HEK293 (cell line): ENCODE measurements around the gene UCHL1.

ENCODE experiments used
- CTCF ChIA-PET: fragments of 350-600 bp; formaldehyde crosslinking; extraction: SDS; loops from one replicate; lab custom pipeline; 2021; ENCODE audit warnings: antibody characterized with exemption; lab: Yijun Ruan, JAX
- POLR2A ChIA-PET: fragments of 300-600 bp; formaldehyde crosslinking; extraction: SDS; loops from one replicate; lab custom pipeline; 2020; ENCODE audit warnings: antibody characterized with exemption, inconsistent platforms; lab: Yijun Ruan, JAX
- H3K27ac ChIP-seq: fragments of 200-500 bp; sonication (Bioruptor generic); 2 replicates; pipeline ENCODE4 v1.5.1; 2014; ENCODE audit warnings: low read depth, low read length, control low read depth, inconsistent platforms; ENCODE audit errors: extremely low read depth
- H3K36me3 ChIP-seq, 2 experiments: fragments of 200-500 bp in 1 of 2; sonication (Bioruptor generic) in 1 of 2; 1 replicate in 1 of 2; 2 replicates in 1 of 2; pipeline ENCODE4 v1.5.1; 2014 to 2017; ENCODE audit warnings: inconsistent platforms in 2 of 2, low read length in 2 of 2; ENCODE audit not compliant: control insufficient read depth in 2 of 2, insufficient read depth in 1 of 2
- H3K4me1 ChIP-seq: fragments of 200-500 bp; sonication (Bioruptor generic); 2 replicates; pipeline ENCODE4 v1.5.1; 2014; ENCODE audit warnings: mild to moderate bottlenecking, low read length, inconsistent platforms; ENCODE audit not compliant: control insufficient read depth, insufficient read depth
- H3K4me3 ChIP-seq: 2 replicates; pipeline ENCODE4 v1.5.1; 2011; ENCODE audit warnings: low read depth, mild to moderate bottlenecking, control low read depth, low read length, moderate library complexity
- H3K9me3 ChIP-seq: fragments of 200-500 bp; sonication (Bioruptor generic); 2 replicates; pipeline ENCODE4 v1.5.1; 2014; ENCODE audit warnings: low read depth, low read length, inconsistent platforms; ENCODE audit not compliant: control insufficient read depth, insufficient read depth
- OVOL3 ChIP-seq: fragments of 450-650 bp; formaldehyde crosslinking; IDR thresholded peaks from 2 replicates; pipeline ENCODE4 v1.5.1; 2016; ENCODE audit warnings: missing biosample characterization, missing genetic modification characterization
- RBAK ChIP-seq: fragments of 450-650 bp; formaldehyde crosslinking; IDR thresholded peaks from 2 replicates; pipeline ENCODE4 v1.5.1; 2016; ENCODE audit warnings: missing biosample characterization, missing genetic modification characterization
- YY2 ChIP-seq: fragments of 450-650 bp; formaldehyde crosslinking; IDR thresholded peaks from 2 replicates; pipeline ENCODE4 v1.5.1; 2016; ENCODE audit warnings: missing biosample characterization, missing genetic modification characterization
- ZBTB26 ChIP-seq: fragments of 450-650 bp; formaldehyde crosslinking; optimal IDR thresholded peaks from 2 replicates; pipeline ENCODE3; 2016; ENCODE audit warnings: missing biosample characterization, mild to moderate bottlenecking, missing genetic modification characterization
- ZBTB8A ChIP-seq: fragments of 450-650 bp; formaldehyde crosslinking; IDR thresholded peaks from 2 replicates; pipeline ENCODE4 v1.5.1; 2016; ENCODE audit warnings: missing biosample characterization, missing genetic modification characterization
- ZNF148 ChIP-seq: fragments of 450-650 bp; formaldehyde crosslinking; IDR thresholded peaks from 2 replicates; pipeline ENCODE4 v1.5.0; 2017; ENCODE audit warnings: missing biosample characterization, missing genetic modification characterization, borderline replicate concordance
- ZNF416 ChIP-seq: fragments of 450-650 bp; formaldehyde crosslinking; IDR thresholded peaks from 2 replicates; pipeline ENCODE4 v1.5.1; 2016; ENCODE audit warnings: missing biosample characterization, missing genetic modification characterization
- ZNF624 ChIP-seq: fragments of 450-650 bp; formaldehyde crosslinking; IDR thresholded peaks from 2 replicates; pipeline ENCODE4 v1.5.1; 2017; ENCODE audit warnings: missing biosample characterization, missing genetic modification characterization
- ZNF670 ChIP-seq: fragments of 450-650 bp; formaldehyde crosslinking; IDR thresholded peaks from 2 replicates; pipeline ENCODE4 v1.5.1; 2016; ENCODE audit warnings: missing biosample characterization, missing genetic modification characterization, low read depth
- ZNF76 ChIP-seq: fragments of 450-650 bp; formaldehyde crosslinking; IDR thresholded peaks from 2 replicates; pipeline ENCODE4; 2016; ENCODE audit warnings: low read depth, missing biosample characterization, missing genetic modification characterization, borderline replicate concordance
- ZSCAN18 ChIP-seq: fragments of 450-650 bp; formaldehyde crosslinking; IDR thresholded peaks from 2 replicates; pipeline ENCODE4 v1.5.1; 2016; ENCODE audit warnings: missing biosample characterization, missing genetic modification characterization

UCHL1 gene

DNA sequence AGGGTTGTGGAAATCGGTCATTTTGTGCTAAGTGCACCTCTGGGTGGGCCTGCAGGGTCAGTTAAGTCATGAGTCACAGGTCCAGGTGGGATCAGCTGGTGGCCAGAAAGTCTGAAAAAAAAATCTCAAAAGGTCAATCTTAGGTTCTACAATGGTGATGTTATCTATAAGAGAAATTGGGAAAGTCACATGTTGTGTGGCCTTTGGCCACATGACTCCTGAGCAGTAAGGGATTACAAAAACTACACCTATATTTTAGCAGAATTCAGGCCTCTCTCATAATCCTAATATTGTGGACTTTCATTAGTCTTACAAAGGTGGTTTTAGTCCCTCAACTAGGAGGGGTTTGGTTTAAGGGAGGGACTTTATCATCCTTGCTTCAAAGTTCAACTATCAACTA is 59.1 kb downstream of the UCHL1 start:
- no peaks in the 10 kb centered on the region for H3K4me1 ChIP-seq
- no peak for TF ChIP-seq OVOL3 (tag by site-specific recombination)
- TF ChIP-seq ZNF624 (tag by site-specific recombination), result no peak
- no peak for TF ChIP-seq ZNF416 (tag by site-specific recombination)
- no peak for TF ChIP-seq YY2 (tag by site-specific recombination)
- TF ChIP-seq RBAK (tag by site-specific recombination), result no peak
- TF ChIP-seq ZBTB8A, result no peak
- TF ChIP-seq ZBTB26 (tag by site-specific recombination), result no peak
- no peak for TF ChIP-seq ZNF76 (tag by site-specific recombination)
- TF ChIP-seq ZNF148 (tag by site-specific recombination), result no peak
- TF ChIP-seq ZNF670 (tag by site-specific recombination), result no peak
- no peak for TF ChIP-seq ZSCAN18 (tag by site-specific recombination)
- TF ChIP-seq, all 188 proteins: peak for 0
- no peaks in the 10 kb centered on the region for H3K9me3 ChIP-seq
- ChIA-PET POLR2A (no interaction called here), CTCF (interaction anchor here (0.8 kb wide), 1 partner anchor 11 kb away, joined by 3 read pairs; no protein-coding TSS in a partner anchor)
- H3K4me3 ChIP-seq, result no peak overlapping the region
- H3K36me3 ChIP-seq, result no peaks in the 10 kb centered on the region
- H3K27ac ChIP-seq, result no peak overlapping the region
